Smooth muscle cell of the brain vasculature (primary cell): ENCODE data around the gene STX18.

Source experiments
- DNase-seq: peaks from one replicate; pipeline ENCODE4 v3.0.0-alpha.2; 2012; ENCODE audit warnings: low read depth, low spot score

Gene STX18

DNA sequence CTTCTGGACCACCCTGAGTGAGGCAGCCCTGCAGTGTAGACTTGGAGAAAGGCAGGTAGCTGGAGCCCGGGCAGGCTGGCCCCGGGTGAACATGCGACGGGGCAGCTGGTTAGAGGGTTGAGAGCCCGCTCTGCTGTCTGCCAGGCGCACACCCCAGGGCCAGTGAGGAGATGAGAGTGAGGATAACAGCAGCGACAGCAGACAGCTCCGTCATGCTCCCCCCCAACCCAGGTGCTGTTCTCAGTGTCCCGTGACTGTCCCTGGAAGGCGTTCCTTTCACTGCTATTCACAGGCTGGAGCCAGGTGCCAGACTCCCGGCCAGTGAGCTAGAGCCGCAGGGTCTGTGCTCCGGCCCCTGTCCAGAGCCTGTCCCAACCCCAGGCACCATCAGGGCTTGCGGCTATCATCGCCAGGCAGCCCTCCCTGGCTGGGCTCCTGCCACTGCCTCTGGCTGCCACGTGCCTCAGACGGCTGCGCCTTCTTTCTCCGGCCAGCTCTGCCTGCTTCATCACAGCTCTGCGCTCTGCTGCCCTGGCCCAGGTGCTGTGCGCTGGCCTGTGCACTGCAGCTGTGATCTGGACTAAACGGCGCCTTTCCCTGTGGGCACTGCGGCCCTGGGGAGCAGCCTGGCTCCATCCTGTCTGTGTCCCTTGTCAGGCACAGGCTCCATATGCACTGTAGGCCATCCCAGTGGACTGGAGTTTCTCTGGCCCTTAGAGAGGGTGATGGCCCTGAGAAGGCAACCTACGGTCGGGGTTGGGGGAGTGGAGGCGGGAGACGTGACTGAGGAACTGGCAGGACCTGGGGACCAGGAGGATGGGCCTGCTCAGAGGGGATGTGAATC, 135.2 kb downstream of the STX18 start:
- no peak for DNase-seq

DNA sequence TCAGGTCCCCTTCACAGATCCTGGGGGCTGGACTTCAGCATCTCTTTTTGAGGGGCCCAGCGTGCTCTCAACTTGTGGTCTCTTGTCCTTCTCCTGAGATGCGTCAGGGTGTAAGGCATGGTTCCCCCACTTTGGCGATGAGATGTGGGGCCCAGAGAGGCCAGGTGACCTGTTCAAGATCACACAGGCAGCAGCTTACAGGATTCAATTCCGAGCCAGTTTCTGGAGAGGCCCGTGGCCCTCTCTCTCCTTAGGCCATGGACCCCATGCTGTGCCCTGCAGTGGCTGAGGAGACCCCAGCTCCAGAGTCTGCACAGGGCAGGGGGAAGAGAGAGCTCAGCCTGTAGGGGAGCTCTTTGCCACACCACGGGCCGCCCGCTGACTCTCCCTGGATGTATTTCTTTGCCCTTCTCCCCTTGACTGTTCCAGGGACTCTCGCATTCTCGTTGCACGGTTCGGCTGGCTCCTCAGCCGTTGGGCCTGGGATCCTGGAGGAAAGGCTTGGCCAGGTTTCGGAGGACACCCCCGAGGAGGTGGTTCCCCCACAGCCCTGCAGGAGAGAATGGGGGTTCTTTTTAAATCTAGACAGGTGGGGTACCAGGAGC, 136.4 kb downstream of the STX18 start:
- DNase-seq, result no peak

DNA sequence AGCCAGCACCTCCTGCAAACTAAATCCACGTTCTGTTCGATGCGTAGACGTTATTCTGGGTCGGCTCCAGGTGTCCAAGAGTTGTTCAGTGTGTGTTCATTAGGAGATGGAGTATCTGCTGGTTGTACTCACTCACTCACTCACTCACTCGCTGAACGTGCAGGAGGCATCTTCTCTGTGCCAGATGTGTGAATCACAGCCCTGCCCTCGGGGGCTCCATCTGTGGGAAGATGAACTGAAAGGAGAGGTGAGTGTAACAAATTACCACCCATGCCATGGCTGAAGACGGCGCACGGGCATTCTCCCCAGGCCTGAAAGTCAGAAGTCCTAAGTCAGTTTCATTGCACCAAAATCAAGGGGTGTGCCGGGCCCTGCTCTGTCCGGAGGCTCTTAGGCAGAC, 138.9 kb downstream of the STX18 start:
- no peak for DNase-seq

DNA sequence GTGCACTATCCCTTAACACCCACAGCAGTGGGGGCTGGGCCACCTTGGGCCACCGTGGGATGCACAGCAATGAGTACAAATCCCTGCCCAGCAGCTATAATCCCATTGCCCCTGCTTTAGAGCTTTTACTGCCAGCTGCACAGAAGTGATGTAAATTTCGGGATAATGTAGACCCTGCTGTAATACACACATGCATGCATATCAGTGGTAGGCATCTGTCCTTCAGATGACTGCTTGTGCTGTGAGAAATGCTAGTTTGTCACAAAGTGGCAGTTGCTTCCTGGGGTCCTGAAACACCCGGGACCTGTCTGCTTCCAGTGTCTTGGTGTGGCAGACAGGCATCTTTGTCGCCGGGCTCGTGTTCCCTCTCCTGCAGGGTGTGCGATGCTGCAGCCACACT, 140.8 kb downstream of the STX18 start:
- DNase-seq, result no peak

DNA sequence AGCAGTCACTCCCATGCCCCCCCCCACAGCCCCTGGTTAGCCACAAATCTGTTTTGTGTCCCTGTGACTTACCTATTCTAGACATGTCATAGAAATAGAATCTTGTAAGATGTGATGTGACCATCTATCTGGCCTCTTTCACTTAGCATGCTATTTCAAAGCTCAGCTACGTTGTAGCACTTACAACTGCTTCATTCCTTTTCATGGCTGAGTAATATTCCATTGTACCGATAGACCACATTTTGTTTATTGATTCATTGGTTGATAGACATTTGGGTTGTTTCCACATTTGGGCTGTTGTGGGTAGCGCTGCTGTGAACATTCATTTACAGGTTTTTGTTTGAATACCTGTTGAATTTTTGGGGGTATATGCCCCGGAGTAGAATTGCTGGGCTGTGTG, 143.4 kb downstream of the STX18 start:
- no peak for DNase-seq

DNA sequence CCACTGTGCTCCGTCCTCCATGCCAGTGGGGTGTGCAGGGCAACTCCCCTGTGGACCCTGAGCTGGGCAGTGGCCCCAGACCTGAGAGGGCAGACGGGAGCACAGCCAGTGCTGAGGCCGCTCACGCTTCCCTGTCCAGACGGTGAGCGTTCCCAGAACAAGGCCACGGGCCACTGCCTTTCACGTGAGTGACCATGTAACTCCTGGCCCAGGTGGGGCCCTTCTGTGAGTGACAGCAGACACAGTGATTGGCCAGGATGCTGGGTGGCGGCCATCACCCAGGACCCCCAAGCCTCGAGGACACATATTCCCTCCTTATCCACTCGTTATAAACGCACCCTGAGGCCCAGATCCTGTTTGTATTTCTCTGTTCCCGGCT, 144.4 kb downstream of the STX18 start:
- no peak for DNase-seq

DNA sequence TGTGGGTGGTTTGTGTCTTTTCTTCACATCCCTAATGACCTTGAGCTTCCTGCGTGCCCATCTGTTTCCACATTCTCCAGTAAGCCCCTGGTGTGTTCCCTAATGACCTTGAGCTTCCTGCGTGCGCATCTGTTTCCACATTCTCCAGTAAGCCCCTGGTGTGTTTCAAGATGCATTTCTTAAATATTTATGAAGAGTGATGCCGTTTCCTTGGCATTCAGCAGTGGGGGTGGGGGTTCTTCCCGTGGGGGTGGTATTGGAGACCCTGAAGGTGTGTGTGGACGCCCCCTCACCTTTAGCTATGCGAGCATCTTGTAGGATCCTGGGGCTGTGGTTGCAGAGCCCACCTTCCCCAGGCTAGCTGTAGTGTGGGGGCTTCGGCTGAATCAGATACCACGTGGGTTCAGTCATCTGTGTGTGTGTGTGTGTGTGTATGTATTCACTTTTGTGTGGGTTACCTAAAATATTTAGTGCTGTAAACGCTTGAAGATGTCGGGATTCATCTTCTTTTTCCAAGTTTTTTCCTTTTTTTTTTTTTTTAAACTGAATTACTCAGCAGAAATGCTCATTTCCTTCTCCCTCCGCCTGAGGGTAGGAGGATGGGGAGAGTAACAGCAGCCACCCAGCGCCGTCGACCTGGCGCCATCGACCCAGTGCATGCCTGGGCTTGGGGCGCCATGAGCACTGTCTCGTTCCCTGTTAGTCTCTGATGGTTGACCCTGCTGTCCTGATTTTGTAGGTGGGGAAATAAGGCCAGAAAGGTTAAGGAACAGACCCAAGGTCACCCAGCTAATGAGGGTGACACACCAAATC, 145.0 kb downstream of the STX18 start:
- DNase-seq, result no peak

DNA sequence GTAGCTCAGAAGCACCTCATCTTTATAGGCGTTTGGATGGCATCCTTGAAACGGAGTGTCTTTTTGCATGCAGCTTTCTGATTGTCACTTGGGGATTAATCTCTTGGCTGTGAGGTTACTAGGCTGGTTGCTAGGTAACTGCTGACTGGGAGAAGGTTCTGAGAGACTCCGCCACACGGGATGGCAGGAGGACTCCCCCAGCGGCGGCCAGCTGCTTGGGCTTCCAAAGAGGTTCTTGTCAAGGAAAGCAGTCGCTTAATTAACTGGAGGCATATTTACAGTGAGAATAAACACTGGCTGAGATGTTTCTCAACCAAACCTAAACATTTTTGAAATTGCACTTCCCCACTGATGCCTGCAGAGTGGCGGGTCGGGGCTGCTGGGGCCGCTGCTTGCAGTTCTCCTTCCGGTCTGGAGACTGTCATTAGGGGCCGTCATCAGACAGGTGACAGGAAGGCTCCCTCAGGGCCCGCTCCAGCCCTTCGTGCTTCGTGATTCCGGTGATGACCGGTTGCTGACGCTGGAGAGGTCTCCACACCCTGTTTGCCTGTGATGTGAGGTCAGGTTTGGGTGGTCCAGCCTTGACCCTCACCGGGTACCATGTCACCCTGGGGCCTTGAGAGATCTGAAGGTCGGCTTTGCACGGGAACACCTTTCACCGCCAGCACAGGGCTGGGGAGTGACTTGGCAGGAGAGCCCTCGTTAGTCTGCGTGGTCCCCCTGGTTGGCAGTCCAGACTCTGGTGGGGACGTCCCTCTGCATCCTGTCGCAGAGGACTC, 145.8 kb downstream of the STX18 start:
- no peak for DNase-seq

DNA sequence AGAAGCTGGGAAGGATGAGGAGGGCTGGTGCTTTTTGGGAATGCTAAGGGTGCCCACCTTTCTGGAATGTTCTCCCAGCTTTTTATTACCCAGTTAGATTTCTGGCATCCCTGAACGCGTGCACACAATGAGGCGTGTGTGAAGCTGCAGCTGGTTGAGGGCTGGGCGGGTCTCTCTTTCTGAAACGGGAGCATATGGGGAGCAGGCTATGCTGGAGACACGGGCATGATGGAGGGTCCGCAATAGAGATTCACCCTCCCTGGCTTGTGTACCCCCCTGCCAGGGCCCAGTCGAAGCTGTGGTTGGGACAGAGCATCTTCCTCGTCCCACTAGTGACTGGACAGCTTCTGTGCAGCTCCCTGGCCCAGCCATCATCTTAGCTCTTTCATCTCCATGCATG, 146.5 kb downstream of the STX18 start:
- no peak for DNase-seq

DNA sequence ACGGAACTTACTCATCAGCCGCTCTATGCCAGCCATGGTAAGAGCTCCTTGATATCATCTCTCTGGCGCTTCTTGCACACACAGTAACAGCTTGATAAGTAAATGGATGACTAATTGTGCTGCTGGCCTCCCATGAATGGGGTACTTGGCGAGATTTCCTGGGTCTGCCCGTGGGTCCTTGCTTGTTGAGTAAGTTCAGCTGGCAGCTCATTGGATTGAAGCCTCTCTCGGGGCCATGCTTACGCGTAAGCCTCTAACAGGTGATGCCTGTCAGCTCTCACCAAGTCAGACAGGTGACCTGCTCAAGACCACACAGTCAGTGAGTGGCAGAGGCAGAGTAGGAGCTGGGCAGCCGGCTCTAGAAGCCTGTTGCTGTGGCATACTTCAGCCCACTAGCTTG, 147.2 kb downstream of the STX18 start:
- DNase-seq, result no peak

DNA sequence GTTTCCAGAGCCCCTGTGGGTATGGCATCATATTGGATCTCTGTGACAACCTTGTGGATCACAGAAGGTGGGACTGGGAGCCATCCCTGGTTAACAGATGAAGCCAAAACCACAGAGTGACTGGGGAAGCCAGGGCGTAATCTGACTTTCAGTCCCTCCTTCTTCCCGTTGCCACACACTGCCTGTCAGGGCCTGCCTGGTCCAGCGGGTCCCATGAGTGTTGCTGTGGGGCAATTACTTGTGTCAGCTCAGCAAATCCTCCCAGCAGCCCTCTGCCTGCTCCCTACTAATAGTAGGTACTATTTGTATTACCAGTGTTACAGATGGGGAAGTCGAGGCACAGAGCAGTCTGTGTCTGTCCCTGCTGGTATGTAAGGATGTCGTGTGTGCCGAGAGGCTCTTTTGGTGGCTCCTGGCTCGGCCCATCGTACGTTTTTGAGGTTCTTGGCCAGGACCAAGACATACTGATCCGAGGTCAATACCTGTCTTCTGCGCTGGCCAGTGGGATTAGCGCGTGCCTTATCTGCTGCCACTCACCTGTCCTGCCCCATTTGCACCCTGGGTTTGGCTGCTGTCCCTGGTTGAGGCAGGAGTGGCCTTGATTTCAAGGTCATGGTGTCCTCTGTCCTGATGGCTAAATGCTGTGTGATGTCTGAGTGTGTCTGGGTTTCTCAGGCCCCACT, 149.2 kb downstream of the STX18 start:
- no peak for DNase-seq

DNA sequence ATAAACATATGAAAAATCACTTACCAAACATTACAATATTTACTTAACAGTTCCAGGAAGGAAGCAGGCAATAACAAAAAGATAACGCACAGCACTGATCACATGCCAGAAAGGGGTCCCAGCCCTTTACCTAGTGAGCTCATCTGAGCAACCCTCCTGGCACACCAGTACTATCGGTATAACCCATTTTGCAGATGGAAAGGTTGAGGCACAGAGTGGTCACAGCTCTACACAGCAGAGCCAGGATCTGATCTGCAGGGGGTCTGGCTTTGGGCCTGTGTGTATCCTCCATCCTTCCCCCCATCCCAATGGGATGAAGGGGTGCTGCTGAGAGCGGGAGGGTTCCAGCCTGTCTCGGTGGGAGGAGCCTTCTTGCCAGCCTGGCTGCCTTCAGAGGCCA, 150.0 kb downstream of the STX18 start:
- DNase-seq, result no peak

DNA sequence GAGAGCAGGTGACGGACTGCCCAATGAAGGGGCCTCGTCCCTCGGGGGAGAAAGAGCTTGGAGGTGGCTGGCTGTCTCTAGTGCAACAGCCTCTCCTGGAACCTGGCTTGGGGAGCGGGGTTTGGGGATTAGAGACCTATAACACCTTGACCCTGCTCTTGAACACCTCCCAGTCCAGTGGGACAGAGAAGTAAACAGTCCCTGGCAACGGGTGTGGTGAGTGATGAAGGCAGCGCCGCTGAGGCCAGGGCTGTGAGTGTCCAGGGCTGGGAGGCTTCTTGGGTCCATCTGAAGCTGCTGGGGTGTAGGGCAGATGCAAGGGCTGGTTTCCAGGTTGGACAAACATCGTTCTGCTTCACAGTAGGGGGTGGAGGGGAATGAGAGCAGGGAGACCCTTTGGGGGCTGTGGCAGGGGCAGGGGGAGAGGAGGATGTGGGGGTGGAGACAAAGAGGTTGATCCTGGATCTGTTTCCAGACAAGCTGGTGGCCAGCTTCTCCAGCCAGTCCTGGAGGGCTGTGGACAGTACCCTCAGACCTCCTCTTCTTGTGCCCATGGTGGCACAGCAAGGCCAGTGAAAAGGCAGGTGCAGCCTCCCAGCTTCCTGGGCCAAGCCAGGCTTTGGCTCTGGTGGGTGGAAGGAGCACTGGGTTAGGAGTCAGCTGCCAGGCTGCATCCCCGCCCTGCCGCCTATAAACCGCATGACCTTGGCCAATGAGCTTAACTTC, 151.2 kb downstream of the STX18 start:
- DNase-seq, result no peak

DNA sequence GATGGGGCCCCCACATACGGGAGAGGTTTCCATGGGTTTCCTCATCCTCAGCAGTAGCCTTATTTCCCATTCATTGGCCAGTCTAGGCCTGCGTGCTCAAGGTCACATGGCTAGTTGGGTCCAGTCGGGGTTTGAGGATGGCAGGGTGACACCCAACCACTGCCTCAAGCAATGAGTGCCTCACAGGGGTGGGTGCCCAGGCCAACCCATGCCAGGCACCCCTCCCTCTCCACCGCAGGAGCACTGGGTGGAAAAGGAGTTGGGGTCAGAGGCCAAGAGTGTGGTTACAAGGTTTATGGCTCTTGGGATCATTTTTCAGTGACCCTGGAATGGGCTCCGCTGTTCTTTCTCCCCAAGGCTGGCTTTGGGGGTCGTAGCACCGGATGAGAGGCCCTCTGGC, 151.8 kb downstream of the STX18 start:
- DNase-seq, result no peak

DNA sequence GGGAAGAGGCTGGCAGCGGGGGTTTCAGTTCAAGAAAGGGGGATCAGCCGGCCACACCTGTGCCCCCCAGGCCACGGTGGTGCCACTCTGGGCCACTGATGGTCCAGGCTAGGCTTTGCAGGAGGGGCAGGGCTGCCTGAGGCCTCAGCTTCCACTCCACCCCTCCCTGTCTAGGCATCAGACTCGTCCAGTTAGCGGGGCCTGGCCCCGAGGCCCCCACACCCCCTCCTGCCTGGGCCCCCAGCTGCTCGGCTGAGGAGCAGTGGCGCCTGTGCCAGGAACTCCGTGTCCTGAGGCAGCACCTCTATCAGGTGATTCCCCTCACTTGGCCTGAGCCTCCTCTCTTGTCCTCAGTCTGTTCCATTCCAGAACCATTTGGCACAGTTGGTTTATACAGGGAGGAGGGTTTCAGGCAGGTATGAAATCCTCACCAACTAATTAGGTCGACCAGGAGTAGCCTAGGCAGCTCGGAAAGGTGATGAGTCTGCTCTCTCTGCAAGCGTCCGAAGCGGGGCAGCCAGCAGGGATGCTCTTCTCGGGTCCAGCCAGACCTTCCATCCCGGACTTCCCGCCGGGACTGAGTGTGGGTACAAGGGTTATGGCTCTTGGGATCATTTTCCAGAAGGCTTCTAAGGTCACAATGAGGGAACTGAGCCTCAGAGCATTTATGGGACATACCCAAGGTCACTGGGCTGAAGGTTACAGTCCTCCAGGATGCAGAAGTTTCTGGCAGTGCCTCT, 152.8 kb downstream of the STX18 start:
- DNase-seq, result no peak

DNA sequence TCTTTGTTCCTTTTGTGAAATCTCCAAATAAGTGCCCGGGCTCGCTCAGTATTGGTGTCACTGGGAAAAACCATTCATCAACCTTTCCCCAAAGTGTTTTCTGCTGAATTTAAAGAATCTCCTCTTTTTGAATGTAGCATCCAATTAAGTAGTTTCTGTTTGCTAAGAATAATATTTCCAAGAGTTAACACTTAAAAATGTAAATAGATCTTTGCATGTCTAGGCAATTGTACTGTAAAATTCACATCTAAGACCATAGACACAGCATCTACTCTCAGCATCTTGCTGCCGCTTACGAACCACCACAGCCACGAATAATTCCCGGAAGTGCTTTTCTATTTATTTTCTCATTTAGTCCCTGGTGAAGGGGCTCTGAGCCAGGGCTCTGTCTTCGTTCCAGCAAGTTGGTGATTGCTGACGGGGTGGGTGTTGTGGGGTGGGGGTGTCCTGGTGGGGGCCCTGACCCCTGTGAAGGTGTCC, 153.5 kb downstream of the STX18 start:
- no peak for DNase-seq

DNA sequence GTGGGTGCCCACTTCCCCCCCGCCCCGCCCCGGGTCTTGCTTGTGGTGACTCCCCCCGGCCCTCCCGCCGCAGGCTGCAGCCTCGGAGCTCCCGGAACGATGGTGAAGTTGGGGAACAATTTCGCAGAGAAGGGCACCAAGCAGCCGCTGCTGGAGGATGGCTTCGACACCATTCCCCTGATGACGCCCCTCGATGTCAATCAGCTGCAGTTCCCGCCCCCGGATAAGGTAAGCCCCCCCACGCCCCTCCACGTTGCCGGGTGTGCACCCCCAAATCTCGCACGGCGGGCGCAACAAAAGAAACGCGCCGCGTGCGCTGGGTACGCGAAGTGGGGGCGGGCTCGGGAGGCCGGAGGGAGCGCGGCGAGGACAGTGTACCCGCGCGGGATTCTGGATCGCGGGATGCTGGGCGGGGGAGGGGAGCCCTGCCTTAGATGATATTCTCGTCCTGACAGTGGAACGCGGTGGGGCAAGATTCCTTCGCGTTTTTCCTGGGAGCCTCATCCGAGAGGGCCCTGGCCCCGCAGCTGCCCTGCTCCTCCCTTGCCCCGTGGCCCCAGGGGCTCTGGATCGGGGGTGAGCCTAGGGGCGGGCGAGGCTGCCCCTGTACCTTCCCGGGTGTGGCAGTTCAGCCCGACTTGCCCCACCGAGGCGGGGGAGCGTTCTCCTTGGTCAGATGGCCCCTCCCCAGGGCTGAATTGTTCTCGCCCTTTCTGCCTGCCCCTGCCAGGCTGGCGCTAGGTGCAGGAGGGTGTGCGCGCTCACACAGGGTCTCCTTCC, 154.1 kb downstream of the STX18 start:
- no peak for DNase-seq

DNA sequence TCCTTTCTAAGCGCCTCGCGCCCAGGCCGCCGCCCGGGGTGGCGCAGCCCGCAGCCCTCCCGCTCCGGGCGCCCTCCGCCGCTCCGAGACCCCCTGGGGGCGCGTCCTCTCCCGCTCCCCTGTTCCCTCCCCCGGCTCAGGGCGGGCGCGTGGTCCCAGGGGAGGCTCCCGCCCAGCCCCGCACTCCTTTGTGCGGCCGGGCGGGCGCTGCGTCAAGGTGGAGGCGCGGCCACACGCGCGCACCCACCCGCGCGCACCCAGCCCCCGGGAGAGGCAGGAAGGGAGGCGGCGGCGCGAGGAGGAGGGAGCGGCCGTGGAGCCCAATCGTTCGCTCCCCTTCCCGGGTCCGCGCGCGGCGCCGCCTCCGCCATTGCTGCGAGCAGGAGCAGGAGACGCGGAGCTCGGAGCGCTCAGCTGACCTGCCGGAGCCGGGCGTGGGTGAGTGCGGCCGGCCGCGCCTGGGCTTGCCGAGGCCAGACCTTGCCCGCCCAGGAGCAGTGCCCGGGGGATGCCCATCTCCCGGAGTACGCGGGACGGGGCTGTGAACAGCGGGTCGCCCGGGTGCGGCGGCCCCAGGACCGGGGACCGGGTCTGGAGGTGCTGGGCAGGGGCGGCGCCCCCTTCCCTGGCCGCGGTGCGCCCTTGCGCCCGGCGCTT, 155.0 kb downstream of the STX18 start, which contains the start of gene NSG1:
Gene NSG1, plus strand, starts transcription at position 367 of the 657 bp plus-strand sequence. CDS start 528 bp downstream, outside the sequence.
- DNase-seq, result no peak
